Measurements from ENCODE around the gene FAIM2.

FAIM2 gene

DNA sequence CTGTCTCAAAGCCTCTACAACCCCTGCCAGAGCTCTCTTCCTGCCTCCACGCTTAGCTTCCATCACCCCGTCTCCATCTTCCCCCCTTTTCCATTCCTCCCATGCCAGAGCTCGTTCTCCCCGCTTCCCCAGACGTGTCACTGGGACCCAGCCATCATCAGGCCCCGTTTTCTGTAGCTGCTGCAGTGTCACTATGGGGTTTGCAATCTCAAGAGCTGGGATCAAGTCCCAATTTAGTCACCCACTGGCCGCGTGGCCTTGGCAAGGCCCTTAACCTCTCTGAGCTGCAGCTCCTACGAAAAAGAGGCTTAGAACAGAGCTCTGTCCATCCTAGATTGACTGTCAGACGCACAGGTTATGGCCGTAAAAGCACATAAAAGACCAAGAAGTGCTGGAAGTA, 901 bp upstream of the FAIM2 start:
- no peak overlapping the region for H3K4me3 ChIP-seq (ENCODE audit: low read depth, low read length)
- in situ Hi-C loops (cut with HindIII; ENCODE audit: low sequenced_read_pairs), result no loop called here
- TF ChIP-seq, protein P1, sequence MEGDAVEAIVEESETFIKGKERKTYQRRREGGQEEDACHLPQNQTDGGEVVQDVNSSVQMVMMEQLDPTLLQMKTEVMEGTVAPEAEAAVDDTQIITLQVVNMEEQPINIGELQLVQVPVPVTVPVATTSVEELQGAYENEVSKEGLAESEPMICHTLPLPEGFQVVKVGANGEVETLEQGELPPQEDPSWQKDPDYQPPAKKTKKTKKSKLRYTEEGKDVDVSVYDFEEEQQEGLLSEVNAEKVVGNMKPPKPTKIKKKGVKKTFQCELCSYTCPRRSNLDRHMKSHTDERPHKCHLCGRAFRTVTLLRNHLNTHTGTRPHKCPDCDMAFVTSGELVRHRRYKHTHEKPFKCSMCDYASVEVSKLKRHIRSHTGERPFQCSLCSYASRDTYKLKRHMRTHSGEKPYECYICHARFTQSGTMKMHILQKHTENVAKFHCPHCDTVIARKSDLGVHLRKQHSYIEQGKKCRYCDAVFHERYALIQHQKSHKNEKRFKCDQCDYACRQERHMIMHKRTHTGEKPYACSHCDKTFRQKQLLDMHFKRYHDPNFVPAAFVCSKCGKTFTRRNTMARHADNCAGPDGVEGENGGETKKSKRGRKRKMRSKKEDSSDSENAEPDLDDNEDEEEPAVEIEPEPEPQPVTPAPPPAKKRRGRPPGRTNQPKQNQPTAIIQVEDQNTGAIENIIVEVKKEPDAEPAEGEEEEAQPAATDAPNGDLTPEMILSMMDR (IDR thresholded peaks at IDR 0.05; ENCODE audit: low read depth, low read length), result no peak
- DNase-seq (ENCODE audit: low read depth, low spot score), result no peak

DNA sequence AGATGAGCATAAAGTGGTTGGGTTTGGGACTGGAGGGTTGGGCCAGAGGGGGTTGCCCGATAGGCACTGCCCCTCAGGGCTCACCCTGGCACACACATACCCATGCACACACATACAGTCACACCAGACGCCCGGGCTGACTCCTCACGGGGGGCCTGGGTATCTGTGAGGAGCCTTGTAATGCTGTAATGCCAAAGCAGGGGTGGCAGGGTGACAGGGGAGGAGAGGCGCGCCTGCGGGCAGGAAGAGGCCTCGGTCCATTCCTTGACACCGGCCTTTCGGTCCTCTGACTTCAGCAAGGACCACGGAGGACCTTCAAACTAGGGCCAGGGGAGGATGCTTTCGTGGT, 375 bp downstream of the FAIM2 start:
- in situ Hi-C loops (cut with HindIII; ENCODE audit: low sequenced_read_pairs), result no loop called here
- DNase-seq (ENCODE audit: low read depth, low spot score), result no peak
- TF ChIP-seq, protein P1 (IDR thresholded peaks at IDR 0.05; ENCODE audit: low read depth, low read length), result no peak
- no peak overlapping the region for H3K4me3 ChIP-seq (ENCODE audit: low read depth, low read length)

DNA sequence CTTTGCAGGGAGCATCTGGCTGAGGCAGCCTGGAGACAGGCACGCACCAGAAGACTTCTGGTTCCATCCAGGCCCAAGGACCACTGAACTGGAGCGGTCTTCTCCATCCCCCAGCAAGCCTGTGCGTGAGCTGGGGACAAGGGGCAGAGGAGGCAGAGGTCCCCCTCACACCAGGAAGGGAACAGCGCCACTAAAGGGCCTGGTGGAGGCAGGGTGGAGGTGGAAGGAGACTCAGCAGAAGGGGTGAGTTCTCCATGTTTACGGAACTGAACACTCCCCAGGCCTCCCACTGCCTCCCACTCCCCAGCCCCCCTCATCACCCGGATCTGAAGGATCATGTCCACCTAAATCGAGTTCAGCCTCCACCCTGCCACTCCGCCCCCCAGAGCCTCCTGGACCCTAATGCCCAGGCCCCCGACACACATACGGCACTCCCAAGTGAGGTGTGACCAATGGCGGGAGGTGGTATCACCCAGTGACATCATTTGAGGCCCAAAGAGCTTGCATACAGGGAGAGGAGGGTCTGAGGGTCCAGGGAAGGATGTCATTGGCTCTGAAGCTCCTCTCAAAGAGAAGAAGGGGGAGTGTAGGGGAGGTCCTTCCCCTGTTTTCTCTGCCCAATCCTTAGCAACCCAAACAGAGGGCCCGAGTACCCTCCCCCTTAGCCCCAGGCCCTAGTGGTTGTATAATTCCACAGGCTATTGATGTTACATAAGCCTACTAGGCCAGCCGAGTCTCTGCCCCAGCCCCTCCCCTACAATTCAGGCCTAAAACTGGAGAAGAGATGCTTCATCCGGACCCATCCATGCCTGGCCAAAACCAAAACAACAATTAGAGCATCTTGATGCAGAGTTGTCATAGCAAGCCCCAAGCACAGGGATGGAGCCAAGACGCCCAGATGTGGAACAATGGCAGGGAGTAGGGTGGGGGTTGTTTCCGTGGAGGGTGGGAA, 1.0 kb downstream of the FAIM2 start:
- TF ChIP-seq, protein P1 (IDR thresholded peaks at IDR 0.05; ENCODE audit: low read depth, low read length), result no peak
- no peak overlapping the region for H3K4me3 ChIP-seq (ENCODE audit: low read depth, low read length)
- DNase-seq (ENCODE audit: low read depth, low spot score), result no peak
- in situ Hi-C loops (cut with HindIII; ENCODE audit: low sequenced_read_pairs), result no loop called here

DNA sequence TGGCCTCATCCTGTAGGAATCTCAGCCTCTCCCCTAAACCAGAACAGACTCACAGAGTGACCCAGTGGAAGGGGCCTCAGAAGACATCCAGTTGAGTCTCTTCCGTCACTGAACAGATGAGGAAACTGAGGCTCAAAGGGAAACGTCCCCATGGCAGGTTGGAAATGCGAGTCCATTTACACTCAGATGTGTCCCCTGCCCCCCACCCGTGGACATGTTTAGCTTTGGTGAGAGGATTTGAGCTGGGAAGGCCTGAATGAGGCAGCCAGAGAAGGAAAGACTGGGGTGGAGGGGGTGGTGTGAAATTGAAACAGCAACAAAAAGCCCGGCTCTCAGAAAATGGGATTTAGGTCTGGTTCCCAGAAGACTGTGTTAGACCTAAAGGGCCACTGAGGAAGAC, 1.7 kb downstream of the FAIM2 start:
- H3K4me3 ChIP-seq (ENCODE audit: low read depth, low read length), result no peak overlapping the region
- TF ChIP-seq, protein P1 (IDR thresholded peaks at IDR 0.05; ENCODE audit: low read depth, low read length), result no peak
- no peak for DNase-seq (ENCODE audit: low read depth, low spot score)
- in situ Hi-C loops (cut with HindIII; ENCODE audit: low sequenced_read_pairs), result no loop called here

DNA sequence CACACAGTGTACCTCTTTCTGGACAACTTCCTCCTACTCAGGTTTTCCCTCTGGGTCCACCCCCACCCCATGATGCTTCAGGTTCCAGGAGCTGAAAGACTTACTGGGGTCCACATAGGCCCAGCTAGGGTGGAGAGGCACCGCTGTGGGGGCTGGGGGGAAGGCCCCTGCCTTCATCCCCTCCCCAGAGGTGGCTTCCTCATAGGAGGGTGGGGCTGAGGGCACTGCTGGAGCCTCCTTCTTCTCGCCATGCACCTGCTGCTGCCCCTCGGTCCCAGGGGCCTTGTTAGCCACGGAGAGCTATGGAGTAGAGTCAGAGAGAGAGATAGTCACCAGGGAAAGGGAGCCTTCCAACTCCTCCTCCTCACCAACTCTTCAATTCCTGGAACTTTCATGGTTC, 2.7 kb downstream of the FAIM2 start:
- no peak overlapping the region for H3K4me3 ChIP-seq (ENCODE audit: low read depth, low read length)
- in situ Hi-C loops (cut with HindIII; ENCODE audit: low sequenced_read_pairs), result no loop called here
- DNase-seq (ENCODE audit: low read depth, low spot score), result no peak
- TF ChIP-seq, protein P1 (IDR thresholded peaks at IDR 0.05; ENCODE audit: low read depth, low read length), result no peak

DNA sequence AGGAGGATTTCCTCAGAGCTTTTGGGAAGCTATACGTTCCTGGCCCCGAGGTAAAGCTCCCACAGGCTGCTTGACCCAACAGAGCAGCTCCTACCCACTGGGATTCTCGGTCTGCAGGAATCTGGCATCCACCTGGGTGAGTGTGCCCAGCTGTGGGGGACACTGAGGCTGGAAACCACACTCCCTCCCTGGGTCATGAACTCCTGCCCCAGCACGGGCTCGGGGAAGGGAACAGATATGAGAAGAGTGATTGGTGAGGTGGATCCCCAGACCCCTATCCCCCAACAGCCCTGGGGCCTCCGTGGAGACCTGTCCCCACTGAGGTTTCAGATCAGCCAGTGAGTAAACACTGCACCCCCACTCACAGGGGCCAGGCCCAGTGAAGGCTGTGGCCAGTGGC, 3.3 kb downstream of the FAIM2 start:
- DNase-seq (ENCODE audit: low read depth, low spot score), result no peak
- in situ Hi-C loops (cut with HindIII; ENCODE audit: low sequenced_read_pairs), result no loop called here
- TF ChIP-seq, protein P1 (IDR thresholded peaks at IDR 0.05; ENCODE audit: low read depth, low read length), result no peak
- H3K4me3 ChIP-seq (ENCODE audit: low read depth, low read length), result no peak overlapping the region

Measured in astrocyte of the spinal cord (primary cell).